ENCODE data around the gene SNX12.
"Not testable (repeated sequence)": the region's sequence is repeated elsewhere in the genome, so short reads cannot be mapped to it uniquely, and the experiment has no call there.

SNX12 gene

DNA sequence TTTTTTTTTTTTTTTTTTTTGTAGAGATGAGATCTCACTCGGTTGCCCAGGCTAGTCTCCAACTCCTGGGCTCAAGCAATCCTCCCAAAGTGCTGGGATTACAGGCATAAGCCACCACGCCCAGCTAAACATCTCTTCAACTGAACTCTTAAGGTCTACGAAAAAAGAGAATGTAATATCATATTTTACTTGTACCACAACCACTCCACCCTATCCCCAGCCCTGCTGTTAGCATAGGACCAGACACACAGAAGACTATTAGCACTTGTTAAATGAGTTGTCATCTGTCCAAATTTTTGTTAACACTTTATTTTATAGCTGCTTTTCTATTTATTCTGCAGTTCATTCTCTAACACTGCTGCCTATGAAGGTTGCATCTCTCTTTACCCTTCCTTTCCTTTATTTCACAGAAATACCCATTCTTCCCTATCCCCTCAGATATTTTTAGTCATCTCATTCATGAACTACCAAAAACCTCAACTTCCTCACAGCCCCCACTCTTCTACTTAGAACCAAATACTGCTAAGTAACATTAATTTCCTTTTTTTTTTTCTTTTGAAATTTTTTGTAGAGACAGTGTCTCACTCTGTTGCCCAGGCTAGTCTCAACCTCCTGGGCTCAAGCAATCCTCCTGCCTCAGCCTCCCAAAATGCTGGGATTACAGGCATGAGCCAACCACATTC, 10.1 kb downstream of the SNX12 start:
- no peaks in the 10 kb centered on the region for H3K27me3 Mint-ChIP-seq
- H3K4me1 Mint-ChIP-seq = peaks cover 36% of the 10 kb centered on the region
- peaks cover 12% of the 10 kb centered on the region for H3K36me3 Mint-ChIP-seq
- no peaks in the 10 kb centered on the region for H3K9me3 Mint-ChIP-seq
- no peak overlapping the region for H3K4me3 Mint-ChIP-seq
- H3K27ac Mint-ChIP-seq = peak overlapping the region; percentile 73

DNA sequence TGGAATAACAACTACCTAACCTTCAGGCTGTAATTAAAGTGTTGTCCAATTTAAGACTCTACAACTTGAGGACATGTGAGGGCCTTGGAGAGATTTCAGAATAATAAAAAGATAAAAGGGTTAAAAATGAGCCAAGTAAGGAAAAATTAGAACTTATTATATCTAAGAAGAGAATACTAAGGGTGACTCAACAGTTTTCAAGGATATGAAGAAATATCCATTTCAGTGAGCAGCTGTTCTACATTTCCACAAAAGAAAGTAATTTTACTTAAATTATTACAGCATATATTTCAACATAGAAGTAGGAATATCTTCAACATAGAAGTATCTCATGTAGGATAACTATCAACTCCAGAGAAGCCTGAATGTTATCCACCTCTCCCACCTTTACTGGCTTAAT, 11.3 kb downstream of the SNX12 start:
- Mint-ChIP-seq H3K27me3 (no peaks in the 10 kb centered on the region), H3K36me3 (peaks cover 9% of the 10 kb centered on the region), H3K27ac (no peak overlapping the region), H3K9me3 (no peaks in the 10 kb centered on the region), H3K4me1 (peaks cover 36% of the 10 kb centered on the region), H3K4me3 (no peak overlapping the region)

DNA sequence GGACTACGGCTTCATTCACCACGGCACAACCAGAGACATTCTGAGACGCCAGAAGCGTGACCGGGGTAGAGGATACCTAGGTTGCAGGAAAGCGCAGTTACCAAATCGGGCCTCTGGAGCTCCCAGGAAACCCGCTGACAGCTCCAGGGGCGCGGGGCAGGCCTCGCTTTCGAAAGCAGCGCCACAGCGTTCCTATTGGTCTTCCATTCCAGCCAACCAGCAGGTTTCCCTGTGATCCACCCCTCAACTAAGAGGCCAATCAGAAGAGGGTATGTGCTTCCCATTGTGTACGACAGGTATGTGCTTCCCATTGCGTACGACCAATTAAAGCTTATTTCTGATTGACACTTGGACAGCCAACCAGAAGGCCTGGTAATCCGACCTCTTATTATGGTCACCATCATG, 14.9 kb downstream of the SNX12 start:
- H3K4me1 Mint-ChIP-seq = peaks cover 15% of the 10 kb centered on the region
- H3K27ac Mint-ChIP-seq = no peak overlapping the region
- H3K27me3 Mint-ChIP-seq = no peaks in the 10 kb centered on the region
- H3K9me3 Mint-ChIP-seq = no peaks in the 10 kb centered on the region
- H3K4me3 Mint-ChIP-seq = no peak overlapping the region
- peaks cover 6% of the 10 kb centered on the region for H3K36me3 Mint-ChIP-seq

DNA sequence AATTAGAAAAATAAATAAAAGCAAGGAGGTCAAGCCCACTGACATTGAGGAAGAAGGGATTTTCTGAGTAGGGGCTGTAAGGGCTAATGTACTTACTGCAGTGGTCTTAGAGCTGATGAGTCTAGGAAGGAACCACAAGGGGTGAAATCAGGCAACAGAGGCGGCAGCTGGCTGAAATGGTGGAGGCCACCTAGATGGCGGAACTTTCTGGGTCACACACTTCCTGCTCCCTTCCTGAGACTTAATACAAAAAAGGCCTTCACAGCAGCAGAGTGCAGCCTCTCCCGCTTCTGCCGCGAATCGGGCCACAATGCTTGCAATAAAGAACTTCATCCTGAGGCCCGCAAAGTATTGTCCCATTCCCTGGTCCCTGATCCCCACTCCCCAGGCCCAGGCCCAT, 15.4 kb downstream of the SNX12 start:
- Mint-ChIP-seq H3K27ac (no peak overlapping the region), H3K4me3 (no peak overlapping the region), H3K36me3 (peaks cover 3% of the 10 kb centered on the region), H3K27me3 (no peaks in the 10 kb centered on the region), H3K9me3 (no peaks in the 10 kb centered on the region), H3K4me1 (peaks cover 10% of the 10 kb centered on the region)

DNA sequence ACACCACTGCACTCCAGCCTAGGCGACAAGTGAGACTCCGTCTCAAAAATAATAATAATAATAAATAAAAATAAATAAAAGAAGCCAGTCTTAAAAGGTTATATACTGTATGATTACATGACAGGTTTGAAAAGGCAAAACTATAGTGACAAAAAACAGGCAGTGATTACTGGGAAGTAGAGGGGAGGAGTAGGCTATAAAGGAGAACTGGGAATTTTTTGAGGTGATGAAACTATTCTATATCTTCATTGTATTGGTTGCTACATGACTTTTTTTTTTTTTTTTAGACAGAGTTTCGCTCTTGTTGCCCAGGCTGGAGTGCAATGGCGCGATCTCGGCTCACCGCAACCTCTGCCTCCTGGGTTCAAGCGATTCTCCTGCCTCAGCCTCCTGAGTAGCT, 20.2 kb downstream of the SNX12 start:
- not testable (repeated sequence) for H3K4me1 Mint-ChIP-seq, H3K36me3 Mint-ChIP-seq, H3K9me3 Mint-ChIP-seq, H3K4me3 Mint-ChIP-seq, H3K27me3 Mint-ChIP-seq, H3K27ac Mint-ChIP-seq

DNA sequence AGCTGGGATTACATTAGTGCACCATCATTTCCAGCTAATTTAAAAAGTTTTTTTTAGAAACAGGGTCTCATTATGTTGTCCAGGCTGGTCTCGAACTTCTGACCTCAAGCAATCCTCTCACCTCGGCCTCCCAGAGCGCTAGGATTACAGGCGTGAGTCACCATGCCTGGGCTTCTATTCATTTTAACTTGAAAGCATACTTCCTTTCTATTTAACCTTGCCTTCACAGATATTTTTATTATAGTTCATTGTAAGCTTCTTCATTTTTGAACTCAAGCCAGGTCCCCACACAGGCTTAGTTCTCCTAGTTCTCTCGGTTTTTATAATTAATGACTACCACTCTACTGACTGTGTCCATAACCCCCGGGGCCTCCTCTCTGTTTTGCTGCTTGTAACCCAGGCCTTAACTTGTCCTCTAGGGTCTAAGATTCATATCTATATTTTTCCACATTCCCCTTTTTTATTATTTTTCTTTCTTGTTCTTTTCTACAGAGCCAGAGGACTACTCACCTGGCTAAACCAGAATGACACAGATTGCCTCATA, 50.7 kb downstream of the SNX12 start:
- H3K27ac Mint-ChIP-seq = no peak overlapping the region
- peaks cover 3% of the 10 kb centered on the region for H3K36me3 Mint-ChIP-seq
- no peak overlapping the region for H3K4me3 Mint-ChIP-seq
- no peaks in the 10 kb centered on the region for H3K4me1 Mint-ChIP-seq
- H3K9me3 Mint-ChIP-seq = no peaks in the 10 kb centered on the region
- H3K27me3 Mint-ChIP-seq = no peaks in the 10 kb centered on the region

Data from activated naive CD4-positive, alpha-beta T cell treated with anti-CD3 and anti-CD28 coated beads, Interleukin-2, amount 50 U/mL, for 24 hours (primary cell).